Sigmoid colon (tissue), 3 donors: ENCODE data around the gene GRM4.

ENCODE experiments used
- CTCF ChIP-seq, 4 experiments: fragments of 450-650 bp in 3 of 4; fragments of 200-600 bp in 1 of 4; IDR thresholded peaks; one replicate each; pipeline ENCODE4 v1.5.1; 2016 to 2019; ENCODE audit warnings: antibody characterized with exemption in 4 of 4, mild to moderate bottlenecking in 3 of 4, moderate library complexity in 2 of 4
- POLR2A ChIP-seq, 2 donors: fragments of 450-650 bp; IDR thresholded peaks; one replicate each; pipeline ENCODE4 v1.6.1; 2016; ENCODE audit warnings: antibody characterized with exemption in 2 of 2, mild to moderate bottlenecking in 2 of 2, moderate library complexity in 2 of 2

DNA sequence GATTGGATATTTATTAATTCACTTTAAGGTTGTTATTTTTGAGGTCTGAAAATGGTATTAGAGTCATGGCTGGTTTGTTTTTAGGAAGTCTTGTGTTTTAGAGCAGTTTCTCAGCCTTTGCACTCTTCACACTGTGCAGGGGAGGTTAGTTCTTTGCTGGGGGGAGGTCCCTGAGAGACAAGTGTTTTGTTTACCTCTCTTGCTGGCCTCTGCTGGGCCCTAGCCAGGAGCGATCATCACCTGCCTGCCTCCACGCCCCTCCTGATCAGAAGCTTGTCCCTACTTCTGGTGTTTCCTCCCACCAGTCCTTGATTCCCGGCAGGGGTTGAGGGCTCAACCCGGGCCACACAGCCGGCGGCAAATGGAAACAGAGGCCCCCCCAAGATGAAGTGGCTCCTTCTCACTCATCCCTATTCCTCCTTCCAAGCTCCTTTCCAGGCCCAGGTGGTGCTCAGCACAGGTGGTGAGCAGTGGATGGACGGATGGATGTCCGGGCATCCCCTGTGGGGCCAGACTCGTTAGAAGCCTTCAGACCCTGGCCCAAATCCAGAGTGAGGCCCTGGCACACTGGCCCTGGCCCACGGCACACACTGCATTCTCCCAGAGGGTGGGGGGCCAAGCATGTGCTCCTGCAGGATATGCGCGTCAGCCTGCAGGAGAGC, 51.3 kb downstream of the GRM4 start:
- TF ChIP-seq CTCF (IDR thresholded peaks at IDR 0.05) (no peak), POLR2A (IDR thresholded peaks at IDR 0.05) (no peak)
